ENCODE measurements around the gene BCAS3.
"Not testable (repeated sequence)": the region's sequence is repeated elsewhere in the genome, so short reads cannot be mapped to it uniquely, and the experiment has no call there.

The BCAS3 gene

GRCh38 chr17:60677308-60678117 is at the start of gene BCAS3:
BCAS3 (plus strand) TSS chr17:60677851.
- peak; percentile 95 to 97 for DNase-seq

DNA sequence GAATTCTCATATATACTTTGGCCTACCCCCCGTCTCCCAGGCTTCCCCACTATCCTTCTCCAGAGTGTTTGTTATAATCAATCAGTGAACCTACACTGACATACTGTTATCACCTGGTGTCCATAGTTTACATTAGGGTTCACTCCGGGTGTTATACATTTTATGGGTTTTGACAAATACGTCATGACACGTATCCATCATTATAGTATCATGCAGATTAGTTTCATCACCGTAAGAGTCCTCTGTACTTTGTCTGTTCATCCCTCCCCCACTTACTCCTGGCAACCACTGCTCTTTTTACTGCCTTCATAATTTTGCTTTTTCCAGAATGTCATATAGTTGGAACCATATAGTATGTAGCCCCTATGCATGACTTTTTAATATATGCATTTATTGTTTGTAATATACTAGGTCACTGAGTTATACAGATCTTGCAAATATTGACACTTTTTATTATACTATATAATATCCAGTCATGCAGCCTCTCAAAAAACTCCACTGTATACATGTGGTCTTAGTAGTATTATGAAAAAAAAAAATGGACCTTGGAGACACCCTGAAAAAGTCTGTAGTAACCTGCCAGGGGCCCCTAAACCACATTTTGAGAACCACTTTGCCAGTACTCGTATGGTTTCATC is 49.3 kb upstream of the BCAS3 start:
- DNase-seq, result no peak

GRCh38 chr17:60629120-60629519 is 48.5 kb upstream of the BCAS3 start:
- DNase-seq, result no peak

DNA sequence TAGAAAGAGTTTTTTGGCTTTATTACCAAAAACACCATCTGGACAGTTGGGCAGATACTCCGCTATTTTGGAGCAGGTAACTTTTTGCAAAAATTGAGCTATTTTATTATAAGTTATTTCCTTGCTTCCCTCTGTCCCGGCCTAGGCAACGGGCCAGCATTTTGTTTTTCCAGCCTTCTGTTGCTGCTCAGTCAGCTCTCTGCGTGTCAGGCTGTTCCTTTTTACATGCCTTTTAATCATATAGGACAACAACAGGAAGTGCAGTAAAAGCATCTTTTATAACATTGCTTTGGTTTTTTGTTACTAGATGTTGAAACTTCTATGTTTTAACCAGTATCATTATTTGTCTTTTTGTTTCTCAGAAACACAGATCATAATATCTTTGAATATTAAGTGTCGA is 47.3 kb upstream of the BCAS3 start:
- DNase-seq, result no peak

DNA sequence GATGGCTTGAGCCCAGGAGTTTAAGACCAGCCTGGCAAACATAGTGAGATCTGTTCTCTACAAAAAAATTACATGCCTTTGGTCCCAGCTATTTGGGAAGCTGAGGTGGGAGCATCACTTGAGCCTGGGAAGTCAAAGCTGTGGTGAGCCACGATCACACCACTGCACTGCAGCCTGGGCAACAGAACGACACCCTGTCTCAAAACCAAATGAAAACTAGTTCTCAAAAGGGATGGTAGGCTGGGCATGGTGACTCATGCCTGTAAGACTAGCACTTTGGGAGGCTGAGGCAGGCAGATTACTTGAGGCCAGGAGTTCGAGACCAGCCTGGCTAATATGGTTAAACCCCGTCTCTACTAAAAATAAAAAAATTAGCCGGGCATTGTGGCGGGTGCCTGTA is 46.5 kb upstream of the BCAS3 start:
- DNase-seq, result no peak

GRCh38 chr17:60637683-60638082 is 40.0 kb upstream of the BCAS3 start:
- no peak for DNase-seq

- no peak for DNase-seq
Measured at GRCh38 chr17:60639019-60639330, 38.7 kb upstream of the BCAS3 start.

DNA sequence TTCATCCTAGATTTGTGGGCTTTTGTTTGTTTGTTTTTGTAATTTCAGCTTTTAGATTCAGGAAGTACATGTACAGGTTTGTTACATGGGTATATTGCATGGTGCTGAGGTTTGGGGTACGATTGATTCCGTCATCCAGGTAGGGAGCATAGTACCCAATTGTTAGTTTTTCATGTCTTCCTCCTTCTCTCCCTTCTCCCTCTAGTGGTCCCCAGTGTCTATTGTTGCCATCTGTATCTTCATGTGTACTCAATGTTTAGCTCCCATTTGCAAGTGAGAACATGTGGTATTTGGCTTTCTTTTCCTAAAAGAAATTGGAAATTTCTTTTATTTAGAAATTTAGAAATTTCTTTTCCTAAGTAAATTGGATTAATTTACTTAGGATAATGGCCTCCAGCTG is 37.1 kb upstream of the BCAS3 start:
- DNase-seq, result no peak

DNA sequence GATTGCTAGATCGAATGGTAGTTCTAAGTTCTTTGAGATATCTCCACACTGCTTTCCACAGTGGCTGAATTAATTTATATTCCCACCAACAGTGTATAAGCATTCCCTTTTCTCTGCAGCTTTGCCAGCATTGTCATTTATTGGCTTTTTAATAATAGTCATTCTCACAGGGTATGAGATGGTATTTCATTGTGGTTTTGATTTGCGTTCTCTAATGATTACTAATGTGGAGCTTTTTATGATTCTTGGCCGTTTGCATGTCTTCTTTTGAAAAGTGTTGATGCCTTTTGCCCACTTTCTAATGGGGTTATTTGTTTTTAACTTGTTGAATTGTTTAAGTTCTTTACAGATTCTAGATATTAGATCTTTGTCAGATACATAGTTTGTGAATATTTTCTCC is 36.5 kb upstream of the BCAS3 start:
- DNase-seq, result no peak

GRCh38 chr17:60641810-60642220 is 35.8 kb upstream of the BCAS3 start:
- DNase-seq, result peak; percentile 42 to 45

DNA sequence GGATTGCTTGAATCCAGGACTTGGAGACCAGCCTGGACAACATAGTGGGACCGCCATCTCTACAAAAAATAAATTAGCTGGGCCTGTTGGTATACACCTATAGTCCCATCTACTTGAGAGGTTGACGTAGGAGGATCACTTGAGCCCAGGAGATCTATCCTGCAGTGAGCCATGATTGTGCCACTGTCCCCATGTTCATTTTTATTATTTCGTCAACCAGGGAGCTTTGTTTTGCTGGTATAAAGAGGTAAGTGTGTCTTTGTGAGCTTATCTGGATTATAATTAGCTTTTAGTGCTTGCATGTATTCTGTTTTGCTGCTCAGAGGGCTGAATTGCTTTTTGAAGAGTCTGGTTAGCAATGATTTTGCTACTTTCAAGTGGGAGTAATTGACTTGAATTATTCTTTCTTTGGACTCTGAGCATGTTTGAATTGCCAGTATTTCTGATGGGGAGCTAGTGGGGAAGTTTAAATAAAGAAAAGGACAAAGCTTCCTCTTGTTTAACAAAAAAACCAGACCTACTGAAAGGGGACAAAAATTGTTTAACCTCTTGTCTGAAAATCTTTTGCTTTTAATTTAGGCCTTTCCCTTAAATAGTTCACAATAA is 31.6 kb upstream of the BCAS3 start:
- DNase-seq, result no peak

DNA sequence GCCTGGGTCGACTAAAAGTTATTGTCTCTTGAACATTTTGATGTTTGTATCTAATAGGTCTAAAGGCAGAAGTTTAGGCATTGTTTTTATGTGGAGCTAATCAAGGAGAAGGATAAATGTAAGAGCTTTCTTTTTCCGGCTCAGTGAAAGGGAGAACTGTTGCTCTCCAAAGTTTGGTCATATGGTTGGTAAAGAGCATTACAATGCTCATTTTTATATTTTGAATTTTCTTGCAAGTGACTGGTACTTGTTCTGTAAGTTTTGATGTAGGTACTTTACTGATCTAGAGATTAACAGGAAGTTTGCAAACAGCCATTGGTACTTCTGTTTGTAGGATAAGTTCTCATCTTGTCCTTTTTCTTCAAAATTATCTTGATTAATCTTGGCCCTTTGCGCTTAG is 30.9 kb upstream of the BCAS3 start:
- DNase-seq, result no peak

DNA sequence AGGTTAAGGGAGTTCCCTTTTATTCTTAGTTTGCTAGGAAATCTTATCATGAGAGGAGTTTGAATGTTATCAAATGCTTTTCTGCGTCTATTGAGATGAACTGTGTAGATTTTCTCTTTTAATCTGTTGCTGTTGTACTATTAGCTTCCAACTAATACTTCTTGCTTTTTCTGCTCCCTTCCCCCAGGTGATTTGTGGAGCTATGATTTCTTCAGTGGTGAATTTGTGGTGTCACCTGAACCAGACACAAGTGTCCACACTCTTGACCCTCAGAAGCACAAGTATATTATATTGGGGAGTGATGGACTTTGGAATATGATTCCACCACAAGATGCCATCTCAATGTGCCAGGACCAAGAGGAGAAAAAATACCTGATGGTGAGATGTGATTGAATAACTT is 29.9 kb upstream of the BCAS3 start:
- DNase-seq, result no peak

DNA sequence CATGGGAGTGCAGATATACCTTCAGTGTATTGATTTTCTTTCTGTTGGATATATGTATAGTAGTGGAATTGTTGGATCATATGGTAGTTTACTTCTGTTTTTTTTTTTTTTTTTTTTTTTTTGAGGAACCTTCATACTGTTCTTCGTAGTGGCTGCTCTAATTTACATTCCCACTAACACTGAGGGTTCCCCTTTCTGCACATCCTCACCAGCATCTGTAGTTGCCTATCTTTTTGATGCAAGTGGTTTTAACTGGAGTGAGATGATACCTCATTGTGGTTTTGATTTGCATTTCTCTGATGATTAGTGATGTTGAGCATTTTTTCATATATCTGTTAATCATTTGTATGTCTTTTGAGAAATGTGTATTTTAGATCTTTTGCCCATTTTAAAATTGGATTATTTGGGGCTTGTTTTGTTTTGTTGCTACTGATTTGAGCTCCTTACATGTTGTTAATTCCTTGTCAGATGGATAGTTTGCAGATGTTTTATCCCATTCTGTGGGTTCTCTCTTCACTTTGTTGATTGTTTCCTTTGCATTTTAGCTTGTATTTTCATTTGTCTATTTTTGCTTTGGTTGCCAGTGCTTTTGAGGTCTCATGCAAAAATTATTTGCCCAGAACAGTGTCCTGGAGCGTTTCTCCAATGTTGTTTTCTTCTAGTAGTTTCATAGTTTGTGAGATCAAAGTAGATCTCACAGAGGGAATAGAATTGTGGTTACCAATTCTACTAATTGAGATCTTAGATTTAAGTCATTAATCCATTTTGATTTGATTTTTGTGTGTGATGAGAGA is 25.0 kb upstream of the BCAS3 start:
- no peak for DNase-seq

- no peak for DNase-seq
Measured at GRCh38 chr17:60653569-60653968, 24.1 kb upstream of the BCAS3 start.

- DNase-seq, result no peak
Measured at GRCh38 chr17:60656499-60656898, 21.2 kb upstream of the BCAS3 start.

DNA sequence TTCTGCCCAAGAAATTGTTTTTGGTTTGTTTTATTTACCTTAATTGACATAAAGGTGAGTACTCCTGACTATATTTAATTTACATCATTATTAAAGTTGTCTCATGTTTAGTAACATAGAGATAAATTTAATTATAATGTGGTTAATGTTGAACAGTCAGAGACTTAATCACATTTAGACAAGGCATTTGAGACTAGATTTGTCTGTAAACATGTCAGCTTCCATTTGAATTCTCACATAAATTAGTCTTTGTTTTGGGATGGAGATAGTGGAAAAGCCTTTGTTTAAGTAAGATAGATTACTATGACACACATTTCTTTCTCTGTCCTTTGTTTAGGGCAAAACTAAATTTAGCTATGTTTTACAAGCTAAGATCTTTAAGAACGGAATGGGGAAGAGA is 18.5 kb upstream of the BCAS3 start:
- DNase-seq, result no peak

GRCh38 chr17:60661489-60661888 is 16.2 kb upstream of the BCAS3 start:
- no peak for DNase-seq

DNA sequence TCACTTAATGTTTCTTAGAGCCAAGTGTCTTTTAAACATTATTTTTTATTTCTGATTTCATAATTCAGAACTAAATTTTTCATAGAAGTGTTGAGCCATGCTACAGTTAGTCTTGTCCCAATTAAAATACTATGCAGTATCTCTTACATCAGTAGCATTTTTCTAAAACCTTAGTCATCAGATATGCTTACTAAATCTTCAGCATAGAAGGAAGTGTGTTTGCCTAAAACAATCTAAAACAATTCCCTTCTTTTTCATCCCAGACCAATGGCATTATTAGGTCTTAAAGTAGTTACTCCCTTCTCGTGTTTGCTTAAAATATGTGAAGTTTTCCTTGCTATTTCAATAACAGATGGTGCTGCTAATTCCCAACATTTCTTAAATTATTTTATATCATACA is 13.6 kb upstream of the BCAS3 start:
- DNase-seq, result no peak

DNA sequence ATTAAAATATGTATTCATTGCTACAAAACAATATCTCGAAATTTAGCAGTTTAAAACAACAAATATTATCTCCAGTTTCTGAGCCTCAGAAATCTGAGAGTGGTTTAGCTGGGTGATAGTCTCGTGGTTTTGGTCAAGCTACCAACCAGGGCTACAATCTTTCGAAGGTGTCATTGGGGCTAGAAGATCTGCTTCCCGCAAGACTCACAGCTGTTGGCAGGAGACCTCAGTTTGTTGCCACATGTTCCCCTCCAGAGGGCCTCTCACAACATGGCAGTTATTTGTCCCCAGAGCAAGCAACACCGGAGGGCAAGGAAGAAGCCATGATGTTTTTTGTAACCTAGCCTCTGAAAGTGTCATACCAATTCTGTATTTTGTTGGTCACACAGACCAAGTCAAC is 12.0 kb upstream of the BCAS3 start:
- no peak for DNase-seq

DNA sequence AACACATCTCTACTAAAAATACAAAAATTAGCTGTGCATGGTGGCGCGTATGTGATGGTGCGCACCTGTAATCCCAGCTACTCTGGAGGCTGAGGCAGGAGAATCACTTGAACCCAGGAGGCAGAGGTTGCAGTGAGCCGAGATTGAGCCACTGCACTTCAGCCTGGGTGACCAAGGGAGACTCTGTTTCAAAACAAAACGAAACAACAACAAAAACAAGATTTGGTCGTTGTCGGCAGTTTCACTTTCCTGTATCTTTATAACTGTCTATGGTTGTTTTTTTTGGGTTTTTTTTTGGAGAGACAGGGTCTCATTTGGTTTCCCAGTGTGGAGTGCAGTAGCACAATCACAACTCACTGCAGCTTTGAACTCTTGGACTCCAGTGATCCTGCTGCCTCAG is 8.9 kb upstream of the BCAS3 start:
- not testable (repeated sequence) for DNase-seq

- no peak for DNase-seq
Measured at GRCh38 chr17:60671482-60671881, 6.2 kb upstream of the BCAS3 start.

- DNase-seq, result not testable (repeated sequence)
Measured at GRCh38 chr17:60674637-60675036, 3.0 kb upstream of the BCAS3 start.

GRCh38 chr17:60675997-60676396 is 1.7 kb upstream of the BCAS3 start:
- DNase-seq, result no peak

Data from stimulated activated CD4-positive, alpha-beta T cell treated with anti-CD3 and anti-CD28 coated beads, Interleukin-2, amount 100 ng/mL, for 24 hours (primary cell).